GM21526 (cell line): ENCODE results near the gene OPRD1.

Source experiments
- ATAC-seq: cut with Tn5 transposase; IDR thresholded peaks from one replicate; pipeline ENCODE4 v1.9.1; 2021; ENCODE audit warnings: moderate library complexity; ENCODE audit not compliant: unreplicated experiment, low FRiP score

OPRD1 gene

GRCh38 chr1:28902738-28903137 lies 90.8 kb downstream of the OPRD1 start:
- ATAC-seq: no peak

- ATAC-seq: no peak
These were observed 94.1 kb downstream of the OPRD1 start for GRCh38 chr1:28905921-28906666.

- no peak for ATAC-seq
These were observed 97.2 kb downstream of the OPRD1 start for GRCh38 chr1:28909198-28909597.

DNA sequence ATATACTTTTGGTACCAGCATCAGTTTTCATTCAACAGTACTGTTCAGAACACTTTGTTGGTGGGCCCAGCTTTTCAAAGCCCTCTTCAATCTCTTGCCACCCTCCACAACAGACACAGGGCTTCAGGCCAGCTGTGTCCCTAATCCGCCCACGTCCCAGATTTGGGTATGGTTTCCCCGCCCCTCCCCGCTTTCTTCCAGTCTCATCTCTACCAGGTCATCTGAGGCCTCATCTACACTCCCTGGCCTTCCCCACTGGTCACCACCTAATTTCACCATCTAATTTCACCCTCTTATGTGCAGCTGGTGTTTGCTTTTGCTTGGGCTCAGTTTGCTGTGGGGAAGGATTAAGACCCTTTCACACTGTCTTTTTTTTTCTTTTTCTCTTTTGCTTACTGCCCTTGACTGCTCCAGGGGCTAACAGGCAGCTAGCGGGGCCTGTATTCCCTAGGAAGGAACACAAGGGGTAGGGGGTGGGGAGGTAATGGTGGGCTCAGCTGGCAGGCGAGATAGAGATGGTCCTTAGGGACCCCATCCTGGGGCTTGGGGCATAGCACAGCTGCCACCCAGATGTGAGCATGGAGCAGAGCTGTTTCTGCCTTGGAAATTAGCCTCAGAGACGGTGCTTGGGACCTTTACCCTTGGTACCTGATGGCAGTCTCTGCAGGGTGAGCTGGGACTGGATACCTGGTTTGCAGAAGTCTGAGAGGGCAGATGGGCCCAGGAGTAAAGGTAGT lies 98.6 kb downstream of the OPRD1 start:
- ATAC-seq: no peak

DNA sequence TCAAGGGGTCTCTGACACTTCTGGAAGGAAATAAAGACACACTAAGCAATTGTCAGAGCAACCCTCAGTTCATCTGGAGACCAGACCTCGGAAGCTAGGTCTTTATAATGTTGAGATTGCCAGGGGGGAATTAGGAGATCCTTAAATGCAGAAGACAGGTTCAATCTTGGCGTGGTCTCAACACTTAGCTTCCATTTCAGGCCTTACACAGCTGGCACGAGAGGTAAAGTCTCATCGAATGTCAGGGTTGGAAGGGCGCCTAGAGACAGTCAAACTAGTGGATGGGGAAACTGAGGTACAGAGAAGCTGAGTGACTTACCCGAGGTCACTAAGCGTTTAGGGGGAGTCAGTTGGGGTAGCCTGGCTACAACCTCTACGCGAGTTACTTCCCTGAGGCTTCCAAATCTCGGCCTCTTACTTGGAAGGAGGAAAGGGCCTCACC lies 101.8 kb downstream of the OPRD1 start:
- peak; percentile 12 for ATAC-seq

DNA sequence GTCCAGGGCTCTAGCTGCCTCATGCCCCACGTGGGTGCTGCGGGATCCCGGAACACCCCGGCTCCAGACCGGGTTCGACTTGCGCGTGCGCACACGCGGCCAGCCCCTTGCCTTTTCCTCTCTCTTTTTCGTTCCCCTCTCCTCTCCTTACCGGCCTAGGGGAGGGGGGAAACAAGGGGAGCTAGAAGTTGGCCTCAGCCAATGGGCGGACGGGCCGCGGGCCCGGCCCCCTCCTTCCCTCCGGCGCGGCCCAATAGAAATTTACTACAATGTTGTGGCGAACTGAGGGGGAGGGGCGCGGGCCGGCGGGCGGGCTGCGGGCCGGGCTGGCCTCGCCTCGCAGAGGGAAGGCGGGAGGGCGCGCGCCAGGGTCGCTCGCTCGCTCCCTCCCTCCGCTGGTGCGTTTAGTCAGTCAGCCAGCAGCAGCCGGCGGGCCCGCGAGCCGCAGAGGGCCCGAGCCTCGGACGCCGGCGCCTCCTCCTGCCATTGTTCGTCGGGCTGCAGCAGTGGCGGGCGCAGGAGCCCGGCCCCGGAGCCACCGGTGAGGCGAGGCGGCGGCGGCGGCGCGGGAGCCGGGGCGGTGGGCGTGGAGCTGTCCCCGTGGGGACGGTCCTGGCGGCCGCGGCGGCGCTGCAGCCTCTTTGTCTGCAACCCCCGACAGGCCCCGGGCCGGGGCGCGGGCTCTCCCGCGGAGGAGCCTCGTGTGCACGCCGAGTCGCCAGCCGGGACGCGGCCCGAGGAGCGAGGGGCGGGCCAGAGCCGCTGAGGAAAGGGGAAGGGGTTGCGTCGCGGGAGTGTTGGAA lies 102.5 kb downstream of the OPRD1 start, which contains the start of gene EPB41:
TSS of gene EPB41 (plus strand) at position 342 of the 803 bp plus-strand sequence. CDS start 72,869 bp downstream, outside the sequence.
- peak; percentile 73 for ATAC-seq

DNA sequence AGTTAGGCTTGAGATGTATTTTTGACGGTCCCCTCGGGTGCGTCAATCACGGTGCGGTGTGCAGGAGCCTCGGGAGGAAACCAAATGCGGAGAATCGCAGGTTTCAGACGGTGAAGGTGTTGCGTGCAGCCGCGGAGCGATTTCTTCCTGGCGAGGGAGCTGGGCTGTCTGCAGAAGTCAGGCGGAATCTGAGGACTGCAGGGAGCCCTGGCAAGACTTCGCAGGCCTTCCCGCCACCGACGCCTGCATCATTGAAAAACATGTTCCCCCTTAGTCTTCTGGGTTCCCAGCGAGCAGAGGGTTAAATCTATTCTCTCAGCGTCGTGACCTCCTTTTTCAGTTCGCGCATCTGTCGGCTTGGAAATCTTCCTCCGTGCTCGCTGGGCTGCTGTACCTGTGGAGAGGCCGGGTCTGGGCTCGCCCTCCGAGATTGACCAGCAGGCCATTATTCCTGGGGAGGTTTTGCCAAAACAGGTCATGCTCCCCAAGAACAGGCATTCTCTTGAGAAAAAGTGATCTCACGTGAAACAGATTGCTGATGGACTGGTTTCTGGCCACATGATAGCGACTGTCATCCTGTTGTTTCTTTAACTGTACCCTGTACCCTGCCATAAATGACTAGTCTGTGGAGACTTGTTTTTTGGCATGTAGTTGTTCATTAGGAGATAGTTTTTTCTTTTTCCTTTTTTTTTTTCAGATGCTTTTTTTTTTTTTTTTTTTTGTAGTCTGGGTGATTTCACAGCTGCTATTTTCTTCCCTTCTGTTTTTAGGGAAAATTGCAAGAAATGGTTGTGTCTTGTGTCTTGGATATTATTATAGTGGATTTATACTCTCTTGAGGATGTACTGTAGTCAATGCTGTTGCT lies 103.3 kb downstream of the OPRD1 start:
- ATAC-seq: no peak

- ATAC-seq: no peak
These were observed 105.8 kb downstream of the OPRD1 start for GRCh38 chr1:28917757-28918118.
